GM19468 (cell line): ENCODE results near the gene TOPORS.
"Not testable (repeated sequence)": the region's sequence is repeated elsewhere in the genome, so short reads cannot be mapped to it uniquely, and the experiment has no call there.

Experiments used
- ATAC-seq: cut with Tn5 transposase; IDR thresholded peaks from one replicate; pipeline ENCODE4 v1.9.1; 2021; ENCODE audit warnings: mild to moderate bottlenecking, moderate library complexity, moderate number of reproducible peaks; ENCODE audit not compliant: unreplicated experiment; ENCODE audit errors: extremely low read depth

TOPORS gene

DNA sequence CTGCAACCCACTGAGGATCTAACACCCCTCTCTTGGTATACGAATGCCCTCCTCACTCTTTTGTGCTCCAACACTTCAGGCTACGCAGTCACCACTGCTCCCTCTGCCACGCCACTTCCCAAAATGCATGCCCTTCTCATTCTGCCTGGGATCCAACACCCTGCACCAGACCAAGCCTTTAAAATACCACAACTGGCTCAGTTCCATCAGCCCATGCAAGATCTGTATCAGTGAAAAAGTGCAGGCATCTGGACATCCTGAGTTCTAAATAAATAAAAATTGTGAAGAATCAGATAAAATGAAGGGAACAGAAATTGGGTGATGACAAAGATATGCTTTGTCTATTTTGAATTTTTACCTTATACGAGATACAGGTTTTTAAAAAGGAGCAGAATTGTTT is 17.9 kb upstream of the TOPORS start:
- no peak for ATAC-seq

DNA sequence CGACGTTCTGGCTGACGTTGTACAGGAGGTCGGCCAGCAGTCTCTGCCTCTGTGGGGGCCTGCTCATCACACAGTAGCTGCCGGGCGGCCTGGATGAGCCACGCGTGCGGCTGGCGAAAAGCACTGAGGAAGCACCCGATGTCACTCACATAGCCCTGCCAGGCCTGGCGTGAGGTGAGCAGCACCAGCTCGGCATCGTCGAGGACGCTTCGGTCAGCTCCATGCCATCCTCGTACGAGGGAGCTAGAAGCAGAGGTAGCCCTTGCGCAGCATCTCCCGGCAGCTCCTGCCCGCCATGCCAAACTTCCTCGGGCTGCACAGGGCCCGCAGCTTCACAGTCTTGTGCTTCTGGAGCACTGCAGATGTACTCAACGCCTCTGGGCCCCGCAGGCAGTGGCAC is 14.4 kb upstream of the TOPORS start:
- no peak for ATAC-seq

DNA sequence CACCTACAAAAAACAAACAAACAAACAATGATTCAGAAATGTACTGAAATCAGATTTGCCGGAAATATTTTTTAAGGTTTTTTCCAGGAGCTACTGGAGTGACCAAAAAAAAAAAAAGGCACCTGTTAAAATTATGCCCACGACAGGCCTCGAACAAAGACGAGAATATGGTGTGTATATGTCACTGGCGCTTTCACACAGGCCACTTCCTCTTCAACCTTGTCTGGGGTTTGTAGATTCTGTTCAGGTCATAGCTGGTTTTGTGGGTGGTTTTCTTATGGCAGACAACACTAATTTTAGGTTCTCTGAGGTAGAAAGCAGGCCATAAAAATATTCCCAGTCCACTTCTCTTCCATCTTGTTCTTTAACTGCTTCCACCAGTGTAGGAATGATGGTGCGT is 13.6 kb upstream of the TOPORS start:
- no peak for ATAC-seq

DNA sequence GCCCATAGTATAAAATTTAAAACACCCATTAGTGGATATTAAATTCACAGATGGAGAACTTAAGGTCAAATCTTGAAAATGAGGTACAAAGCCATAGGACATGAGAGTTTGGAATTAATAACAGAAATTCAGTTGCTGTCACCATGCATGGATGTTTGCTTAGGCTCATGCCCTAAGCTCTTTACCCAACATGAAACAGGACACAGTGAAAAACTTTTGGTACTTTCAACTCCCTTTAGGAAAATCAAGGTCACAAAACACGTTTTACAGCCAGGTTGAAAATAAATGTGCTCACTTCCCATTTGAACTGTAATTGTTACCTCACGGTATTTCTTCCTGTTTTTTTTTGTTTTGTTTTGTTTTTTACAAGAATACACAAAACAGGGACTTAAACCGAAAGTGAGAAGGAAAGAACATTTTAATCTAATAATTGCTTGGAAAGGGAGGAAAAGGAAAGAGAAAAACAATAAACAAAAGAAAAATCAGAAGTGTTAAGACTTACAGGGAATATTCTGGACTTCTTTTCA is 6.1 kb upstream of the TOPORS start:
- no peak for ATAC-seq

DNA sequence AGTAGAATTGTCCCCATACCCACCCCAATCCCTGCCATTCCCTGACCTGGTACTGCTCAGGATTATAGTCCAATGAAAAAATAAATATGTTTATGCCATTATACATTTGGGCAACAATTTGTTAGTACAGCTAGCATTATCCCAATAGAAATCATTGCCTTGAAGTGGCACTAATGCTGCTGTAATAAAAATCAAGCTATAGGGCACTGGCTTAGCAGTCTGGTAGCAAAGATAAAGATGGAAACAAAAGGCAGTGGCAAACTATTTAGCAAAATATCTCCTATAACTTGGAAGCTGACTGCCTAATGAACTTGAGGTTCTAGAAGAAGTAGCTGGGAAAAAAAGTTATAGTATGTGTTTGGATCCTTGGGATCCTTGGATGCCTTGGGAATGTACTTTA is 2.2 kb upstream of the TOPORS start:
- no peak for ATAC-seq

DNA sequence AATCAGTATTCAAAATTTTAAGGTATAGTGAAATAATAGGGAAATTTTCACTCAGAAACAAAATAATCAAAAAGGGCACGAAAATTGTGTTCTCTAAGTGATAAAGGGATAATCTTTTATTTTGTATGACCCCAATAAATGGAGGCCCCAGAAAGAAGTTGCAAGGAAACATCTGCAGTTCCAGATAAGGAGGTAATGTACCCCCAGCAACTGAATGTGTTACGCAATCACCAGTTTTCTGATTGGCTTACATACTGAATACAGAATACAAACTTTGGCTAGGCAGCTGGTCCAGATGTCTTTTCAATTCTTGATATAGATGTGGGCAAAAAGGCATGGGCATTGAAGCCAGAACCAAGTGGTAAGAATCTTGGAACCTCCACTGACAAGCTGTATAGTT is 1.7 kb upstream of the TOPORS start:
- ATAC-seq = no peak

DNA sequence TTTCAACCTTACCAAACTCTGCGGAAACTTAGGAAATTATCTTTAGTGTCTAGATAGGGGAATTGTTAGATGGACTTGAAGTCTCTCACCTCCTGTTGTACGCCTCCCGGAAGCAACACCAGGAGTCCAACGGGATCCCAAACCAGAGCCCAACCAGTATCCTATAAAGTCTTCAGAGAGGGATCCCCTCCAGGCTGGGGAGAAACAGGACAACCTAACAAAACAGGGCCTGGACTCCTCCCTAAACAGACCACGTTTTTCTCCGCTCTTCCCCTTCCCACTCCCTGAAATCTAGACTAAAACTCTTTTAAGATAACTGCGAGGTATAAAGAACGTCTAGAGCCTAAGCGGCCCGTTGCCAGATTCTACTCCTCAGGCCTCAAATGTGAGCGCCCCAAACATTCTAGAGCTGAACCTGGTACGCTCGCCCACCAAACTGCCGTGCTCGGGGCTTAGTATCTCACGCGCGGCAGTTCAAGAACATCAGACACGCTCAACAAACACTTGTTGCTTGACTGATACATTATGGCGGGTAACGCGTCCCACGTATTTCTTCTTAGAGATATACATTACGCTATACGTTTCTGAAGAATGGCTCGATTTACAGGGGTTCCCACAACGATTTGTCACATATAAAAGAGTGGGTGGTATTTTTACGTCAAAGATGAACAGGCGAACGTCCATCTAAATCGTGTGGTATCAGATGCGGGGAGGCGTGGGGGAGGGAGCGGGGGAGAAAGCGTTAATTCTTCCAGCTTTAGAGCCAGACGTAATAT is 922 bp downstream of the TOPORS start:
- no peak for ATAC-seq

DNA sequence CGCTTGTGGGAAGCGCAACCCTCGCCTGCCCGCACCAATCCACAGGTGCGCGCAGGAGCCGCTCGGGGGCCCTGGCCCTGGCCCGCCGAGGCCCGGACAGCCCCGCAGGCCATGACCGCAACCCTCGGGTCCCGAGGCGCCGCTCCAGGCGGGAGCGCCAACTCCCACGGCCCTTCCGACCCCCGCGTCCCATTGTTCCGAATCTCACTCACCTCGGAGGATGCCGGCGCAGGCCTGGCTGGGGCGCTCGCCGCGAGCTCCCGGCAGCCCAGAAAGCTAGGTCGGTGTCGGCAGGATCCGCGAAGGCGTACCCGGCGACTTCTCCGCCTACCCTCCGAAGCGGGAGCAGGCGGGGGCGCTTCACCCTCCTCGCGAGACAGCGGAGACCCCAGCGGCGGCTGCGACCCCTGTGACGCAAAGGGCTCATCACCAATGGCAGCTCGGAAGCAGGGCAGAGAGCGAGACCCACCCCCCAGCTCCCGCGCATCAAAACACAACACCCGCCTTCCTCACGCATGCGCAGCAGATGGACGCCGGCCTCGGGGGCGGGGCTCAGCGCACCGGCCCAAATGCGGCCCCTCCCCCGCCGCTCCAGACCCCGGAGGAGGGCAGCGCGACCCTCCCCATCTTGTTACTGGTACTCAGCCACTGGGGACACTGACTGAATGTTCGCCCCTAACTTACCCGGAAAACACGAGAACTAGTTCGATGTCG is 1.7 kb downstream of the TOPORS start:
- ATAC-seq = peak; percentile 64

DNA sequence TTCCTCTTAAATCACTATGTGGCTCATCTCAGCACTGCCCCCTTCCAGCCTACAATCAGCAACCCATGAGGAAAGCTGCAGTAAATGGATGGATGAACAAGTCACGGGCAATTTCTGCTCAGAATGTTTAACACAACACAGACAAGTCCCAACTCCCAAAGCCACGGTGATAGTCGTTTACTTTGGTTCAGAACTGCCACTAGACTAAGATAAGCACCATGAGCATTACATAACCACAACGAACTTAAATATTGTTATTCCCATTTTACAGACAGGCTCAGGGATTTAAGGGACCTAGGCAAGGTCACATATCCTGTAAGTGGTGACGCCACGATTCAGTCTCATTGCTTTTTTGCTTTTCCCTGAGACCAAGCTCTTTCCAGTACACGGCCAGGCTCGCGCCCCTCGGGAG is 2.2 kb downstream of the TOPORS start:
- ATAC-seq = no peak

DNA sequence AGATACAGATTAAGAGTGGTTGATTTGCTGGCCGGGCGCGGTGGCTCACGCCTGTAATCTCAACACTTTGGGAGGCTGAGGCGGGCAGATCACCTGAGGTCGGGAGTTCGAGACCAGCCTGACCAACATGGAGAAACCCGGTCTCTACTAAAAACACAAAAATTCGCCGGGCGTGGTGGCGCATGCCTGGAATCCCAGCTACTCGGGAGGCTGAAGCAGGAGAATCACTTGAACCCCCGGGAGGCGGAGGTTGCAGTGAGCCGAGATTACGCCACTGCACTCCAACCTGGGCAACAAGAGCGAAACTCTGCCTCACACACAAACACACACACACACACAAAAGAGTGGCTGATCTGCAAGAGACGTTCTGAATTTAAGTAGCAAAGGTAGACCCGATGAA is 4.2 kb downstream of the TOPORS start:
- ATAC-seq = not testable (repeated sequence)

DNA sequence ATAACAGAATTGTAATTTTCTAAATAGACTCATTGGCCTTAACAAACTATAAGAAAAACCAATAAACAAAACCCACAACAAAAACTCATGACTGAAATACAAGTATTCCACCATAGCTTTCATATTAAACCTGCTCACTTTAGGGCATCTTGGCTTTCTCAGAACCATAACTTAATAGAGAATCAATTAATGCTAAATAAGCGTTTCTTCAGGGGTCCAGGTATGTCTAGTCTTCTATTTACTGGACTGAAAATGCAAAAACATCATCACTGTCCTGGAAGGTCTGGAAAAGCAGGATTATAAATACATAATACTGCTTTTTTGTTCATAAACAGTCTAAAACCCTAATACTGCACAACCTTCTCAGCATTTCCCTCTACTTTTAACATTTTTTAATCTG is 6.5 kb downstream of the TOPORS start:
- no peak for ATAC-seq

DNA sequence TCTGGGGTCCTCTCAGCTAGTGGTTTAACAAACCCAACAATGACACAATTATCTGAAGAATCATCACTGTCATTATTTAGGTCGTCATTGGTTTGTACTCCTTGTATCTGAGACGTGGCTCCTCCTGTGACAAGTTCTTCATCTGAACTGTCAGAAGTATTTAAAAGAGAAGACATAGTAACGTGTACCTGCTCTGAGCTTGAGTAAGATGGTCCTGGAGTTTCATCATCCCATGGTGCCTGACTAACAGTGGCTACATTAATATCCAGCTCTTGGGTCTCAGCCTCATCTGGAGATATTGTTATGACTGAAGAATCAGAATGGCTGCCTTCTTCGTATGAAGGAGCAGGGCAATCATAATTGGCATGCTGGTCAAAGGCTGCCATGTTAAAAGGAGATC is 9.3 kb downstream of the TOPORS start:
- no peak for ATAC-seq

DNA sequence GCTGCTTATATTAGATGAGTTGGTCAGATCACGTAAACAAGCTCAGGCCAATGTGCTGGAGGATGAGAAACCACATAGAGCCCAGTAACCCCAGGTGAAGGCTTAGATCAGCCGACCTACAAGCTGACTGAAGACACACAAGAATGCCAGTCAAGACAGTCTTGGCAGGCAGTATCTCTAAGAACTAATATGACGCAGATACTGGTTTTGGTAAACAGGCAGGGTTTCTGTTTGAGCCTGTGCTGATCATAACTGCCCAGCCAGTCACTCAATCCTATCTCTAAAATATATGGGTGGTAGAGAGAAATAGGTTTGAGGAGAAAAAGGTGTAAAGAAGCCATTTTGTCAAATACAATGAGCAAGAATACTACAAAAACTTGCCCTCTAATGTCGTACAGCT is 18.6 kb downstream of the TOPORS start:
- ATAC-seq = no peak

DNA sequence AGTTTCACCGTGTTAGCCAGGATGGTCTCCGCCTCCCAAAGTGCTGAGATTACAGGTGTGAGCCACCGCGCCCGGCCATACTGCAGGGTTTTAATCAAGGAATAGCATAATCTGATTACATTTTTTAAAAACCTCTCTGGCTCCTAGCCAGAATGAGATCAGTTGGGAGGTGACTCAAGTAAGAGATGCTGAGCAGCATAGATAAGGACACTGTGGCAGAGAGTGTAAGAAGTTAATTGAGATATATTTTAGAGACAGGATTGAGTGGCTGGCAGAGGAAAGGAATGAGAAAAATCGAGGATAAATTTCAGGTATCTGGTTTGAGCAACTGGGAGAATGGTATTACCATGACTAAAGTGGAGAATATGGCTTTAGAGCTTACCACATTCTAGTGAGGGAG is 19.1 kb downstream of the TOPORS start:
- no peak for ATAC-seq

DNA sequence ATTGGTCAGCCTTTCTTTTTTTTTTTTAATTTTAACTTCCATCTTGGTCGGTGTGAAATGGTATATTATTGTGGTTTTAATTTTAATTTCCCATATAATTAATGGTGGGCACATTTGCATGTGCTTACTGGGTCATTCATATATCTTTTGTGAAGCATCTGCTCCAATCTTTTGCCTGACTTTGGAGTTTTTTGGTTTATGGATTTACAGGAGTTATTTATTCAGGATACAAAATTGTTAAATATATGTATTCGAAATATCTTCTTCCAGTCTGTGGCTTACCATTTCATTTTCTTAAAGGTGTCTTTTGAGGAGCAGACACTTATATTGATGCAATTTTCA is 25.7 kb downstream of the TOPORS start:
- ATAC-seq = no peak

DNA sequence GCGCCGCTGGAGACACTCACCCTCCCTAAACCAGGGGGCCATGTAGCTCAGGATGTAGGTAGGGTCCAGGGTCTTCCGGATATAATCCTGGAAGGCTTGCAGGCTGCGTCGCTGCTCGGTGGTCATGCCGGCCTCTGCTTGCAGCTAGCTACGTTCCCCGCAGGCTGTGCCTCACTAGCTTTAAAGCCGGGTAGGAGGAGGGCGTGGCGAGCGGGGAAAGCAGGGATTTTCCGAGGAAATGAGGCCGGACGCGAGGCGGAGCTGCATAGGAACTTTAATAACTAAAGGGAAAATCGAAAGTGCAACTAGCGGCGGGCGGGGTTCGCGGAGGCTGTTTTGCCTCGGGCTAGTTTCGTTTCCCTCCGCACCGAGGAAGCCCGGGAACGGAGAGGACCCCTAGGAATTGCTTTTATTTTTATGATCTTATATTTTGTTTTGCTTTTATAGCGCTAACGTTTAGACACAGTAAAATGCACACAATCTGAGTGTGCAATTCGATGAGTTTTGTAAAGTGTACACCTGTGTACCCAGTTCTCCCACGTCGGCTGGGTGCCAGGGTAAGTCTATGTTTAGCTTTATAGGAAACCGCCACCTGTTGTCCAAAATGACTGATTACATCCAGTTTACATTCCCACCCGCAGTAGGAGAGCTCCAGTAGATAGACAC is 26.2 kb downstream of the TOPORS start, which contains the start of gene RIGI:
TSS of gene RIGI (minus strand) at position 156 of the 666 bp plus-strand sequence. CDS start at position 126, 30 bp downstream.
- peak; percentile 47 for ATAC-seq

DNA sequence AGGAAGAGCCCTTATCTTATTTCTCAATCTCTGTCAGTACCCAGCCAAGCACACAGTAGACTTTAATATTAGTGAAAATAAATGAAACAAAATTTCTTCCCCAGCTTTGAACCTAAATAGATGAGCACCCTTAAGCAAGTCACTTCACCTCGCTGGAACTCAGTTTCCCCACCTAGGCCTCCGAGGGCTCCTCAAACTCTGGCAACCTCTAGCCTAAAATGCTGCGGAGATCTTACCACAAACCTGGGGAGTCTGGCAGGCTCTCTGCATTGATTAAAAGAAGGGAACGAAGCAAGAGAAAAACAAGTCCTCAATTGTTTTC is 26.7 kb downstream of the TOPORS start:
- ATAC-seq = no peak

DNA sequence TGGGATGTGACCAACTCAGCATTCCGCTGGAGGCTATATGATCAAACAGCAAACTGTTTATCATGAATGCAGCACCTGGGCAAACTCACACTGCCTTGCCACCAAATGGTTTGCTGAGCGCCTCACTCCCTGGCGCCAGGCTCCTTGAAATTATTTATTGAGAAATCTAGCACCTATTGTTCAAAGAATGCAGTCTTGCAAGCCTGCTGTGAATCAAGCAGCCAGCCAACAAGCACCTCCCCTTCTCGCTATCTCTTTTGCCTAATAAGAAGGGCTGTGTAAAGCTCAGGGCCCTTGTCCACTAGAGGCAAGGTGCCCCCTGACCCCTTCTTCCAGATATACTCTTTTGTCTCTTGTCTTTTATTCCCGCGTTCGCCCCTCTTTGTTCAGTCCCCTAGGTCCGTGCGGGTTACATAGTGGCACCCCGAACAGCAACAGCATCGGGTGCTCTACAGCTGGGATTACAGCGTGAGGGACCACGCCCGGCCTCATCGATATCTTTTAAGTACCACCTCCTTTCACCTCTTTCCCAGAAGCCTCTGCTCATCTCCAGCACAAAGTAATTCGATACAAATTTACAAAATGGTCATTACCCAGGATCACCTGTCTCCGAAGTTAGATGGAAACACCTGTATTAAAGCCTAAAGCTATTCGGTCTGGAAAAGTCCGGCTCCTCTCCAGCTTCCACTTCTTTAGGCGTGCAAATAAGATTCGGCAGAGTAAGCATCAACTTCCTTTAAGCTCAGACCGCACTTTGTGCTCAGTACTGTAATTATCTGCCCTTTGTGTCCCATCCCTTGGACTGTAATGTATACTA is 27.3 kb downstream of the TOPORS start:
- ATAC-seq = no peak

DNA sequence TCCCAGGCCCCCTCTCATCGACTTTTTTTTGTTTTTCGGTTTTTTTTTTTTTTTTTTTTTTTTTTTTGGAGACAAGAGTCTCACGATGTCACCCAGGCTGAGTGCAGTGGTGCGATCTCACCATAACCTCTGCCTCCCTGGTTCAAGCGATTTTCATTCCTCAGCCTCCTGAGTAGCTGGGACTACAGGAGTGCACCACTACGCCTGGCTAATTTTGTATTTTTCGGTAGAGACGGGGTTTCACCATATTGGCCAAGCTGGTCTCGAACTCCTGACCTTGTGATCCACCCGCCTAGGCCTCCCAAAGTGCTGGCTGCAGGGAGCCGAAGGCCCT is 27.9 kb downstream of the TOPORS start:
- not testable (repeated sequence) for ATAC-seq

DNA sequence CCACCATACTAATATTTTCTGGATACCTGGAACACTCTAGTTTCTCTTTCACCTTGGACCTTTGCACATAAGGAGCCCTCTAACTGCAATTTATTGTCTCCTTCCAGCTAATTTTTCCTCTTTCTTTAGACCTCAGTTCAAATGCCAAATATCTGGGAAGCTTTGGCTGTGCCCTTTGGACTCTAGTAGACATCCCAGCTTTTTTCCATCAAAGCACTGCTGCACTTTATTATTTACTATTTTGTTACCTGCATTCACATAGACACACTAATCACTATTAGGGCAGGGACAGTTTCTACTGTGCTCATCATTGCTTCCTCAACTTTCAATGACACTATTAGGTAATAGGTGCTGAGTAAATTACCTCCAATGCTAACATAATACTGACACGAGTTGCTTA is 28.5 kb downstream of the TOPORS start:
- ATAC-seq = no peak

DNA sequence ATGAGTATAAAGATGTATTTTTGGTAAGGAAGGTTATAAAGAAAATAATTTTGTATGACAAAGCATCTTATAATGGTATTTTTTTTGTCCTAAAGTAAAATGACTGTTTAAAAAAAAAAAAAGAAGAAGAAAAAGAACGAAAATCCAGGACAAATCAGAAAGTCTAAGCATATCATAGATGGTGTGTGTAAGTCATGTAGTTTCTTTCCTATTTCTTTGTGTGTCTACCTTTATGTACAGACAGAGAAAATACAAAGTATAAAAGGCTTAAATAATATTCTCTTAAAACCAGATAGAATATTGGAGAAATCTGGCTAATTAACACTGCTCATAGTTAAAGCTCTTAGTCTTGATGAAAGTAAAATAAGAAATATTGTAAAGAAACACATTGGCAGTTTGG is 34.1 kb downstream of the TOPORS start:
- no peak for ATAC-seq
